GM21423 (cell line): Measurements from ENCODE around the gene SYT1.

Experiments
- ATAC-seq: cut with Tn5 transposase; IDR thresholded peaks from one replicate; pipeline ENCODE4 v1.9.1; 2021; ENCODE audit warnings: mild to moderate bottlenecking, moderate library complexity; ENCODE audit not compliant: unreplicated experiment

The SYT1 gene

GRCh38 chr12:79127271-79127751 lies 262.7 kb downstream of the SYT1 start:
- ATAC-seq, result peak; percentile 90

GRCh38 chr12:79128956-79129355 lies 264.4 kb downstream of the SYT1 start:
- ATAC-seq, result no peak

- ATAC-seq, result no peak
Observed at GRCh38 chr12:79138872-79139271, 274.3 kb downstream of the SYT1 start.

DNA sequence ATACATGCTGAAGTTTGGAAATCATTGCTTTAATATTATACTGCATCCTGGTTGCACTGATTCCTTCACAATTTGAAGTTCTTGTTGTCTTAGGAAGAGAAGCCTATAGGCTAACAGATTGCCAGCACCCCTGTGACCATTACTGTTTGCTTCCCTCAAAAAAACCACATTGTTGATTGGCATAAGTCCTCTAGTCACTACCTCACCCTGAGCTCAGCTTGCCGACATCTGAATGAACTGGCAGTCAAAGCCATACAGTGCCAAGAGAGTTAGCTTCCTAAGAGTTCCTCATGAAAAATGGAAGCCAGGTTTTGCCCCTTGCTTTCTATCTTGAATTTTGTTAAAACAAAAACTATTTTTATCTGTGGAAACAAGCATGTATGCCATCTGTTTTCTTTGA lies 276.1 kb downstream of the SYT1 start:
- no peak for ATAC-seq

DNA sequence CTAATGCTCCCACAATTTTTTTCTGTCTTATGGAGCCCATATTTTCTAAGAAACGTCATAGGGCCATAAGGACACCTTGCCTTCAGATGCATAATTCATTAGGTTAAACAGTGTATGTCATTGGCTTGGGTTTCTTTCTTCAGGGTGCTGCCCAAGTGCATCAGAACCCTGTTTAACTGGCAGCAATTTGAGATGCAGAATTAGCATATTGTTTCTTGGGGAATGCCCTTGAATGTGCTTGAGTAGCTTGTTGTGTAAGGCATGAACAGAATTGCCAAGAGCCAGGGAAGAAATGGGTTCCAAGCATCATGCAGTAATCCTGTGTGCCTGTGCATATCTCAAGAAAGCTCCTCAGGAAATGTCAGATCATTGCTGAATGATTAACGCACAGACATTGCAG lies 277.2 kb downstream of the SYT1 start:
- ATAC-seq, result no peak

DNA sequence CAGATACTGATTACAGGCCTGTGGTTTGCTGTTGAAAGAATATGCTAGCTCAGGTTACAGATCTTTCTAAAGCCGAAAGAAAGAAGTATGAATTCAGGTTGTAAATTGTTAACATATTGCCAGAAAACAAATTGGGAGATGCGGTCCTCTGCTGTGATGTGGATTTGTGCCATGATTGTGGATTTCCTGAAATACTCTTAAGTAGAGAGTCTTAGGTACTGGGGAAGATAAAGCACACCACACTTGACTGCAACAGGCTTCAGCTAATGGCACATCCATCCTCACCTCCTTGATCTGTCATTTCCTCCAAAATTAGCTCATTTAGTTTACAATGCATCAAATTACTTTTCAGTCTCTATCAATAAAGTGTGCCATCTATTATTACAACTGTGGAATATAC lies 279.2 kb downstream of the SYT1 start:
- no peak for ATAC-seq

- ATAC-seq, result no peak
Observed at GRCh38 chr12:79151956-79152355, 287.4 kb downstream of the SYT1 start.

DNA sequence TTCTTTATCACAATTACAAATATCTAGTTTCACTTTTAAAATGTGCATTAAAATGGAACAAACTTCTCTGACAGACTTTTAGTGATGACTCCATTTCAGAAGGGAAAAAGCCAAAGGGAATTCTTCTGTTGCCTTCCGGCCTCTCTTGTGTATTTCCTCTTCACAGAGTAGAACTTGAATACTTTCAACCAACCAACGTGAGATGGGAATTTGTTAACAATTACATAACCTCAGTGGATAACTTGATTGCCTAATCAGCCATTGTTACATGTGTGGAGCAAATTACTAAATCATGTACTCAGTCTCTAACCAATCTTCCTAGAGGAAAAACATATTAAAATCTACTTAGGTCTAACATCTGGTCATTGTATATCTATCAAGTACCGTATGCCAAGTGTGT lies 291.1 kb downstream of the SYT1 start:
- ATAC-seq, result no peak

DNA sequence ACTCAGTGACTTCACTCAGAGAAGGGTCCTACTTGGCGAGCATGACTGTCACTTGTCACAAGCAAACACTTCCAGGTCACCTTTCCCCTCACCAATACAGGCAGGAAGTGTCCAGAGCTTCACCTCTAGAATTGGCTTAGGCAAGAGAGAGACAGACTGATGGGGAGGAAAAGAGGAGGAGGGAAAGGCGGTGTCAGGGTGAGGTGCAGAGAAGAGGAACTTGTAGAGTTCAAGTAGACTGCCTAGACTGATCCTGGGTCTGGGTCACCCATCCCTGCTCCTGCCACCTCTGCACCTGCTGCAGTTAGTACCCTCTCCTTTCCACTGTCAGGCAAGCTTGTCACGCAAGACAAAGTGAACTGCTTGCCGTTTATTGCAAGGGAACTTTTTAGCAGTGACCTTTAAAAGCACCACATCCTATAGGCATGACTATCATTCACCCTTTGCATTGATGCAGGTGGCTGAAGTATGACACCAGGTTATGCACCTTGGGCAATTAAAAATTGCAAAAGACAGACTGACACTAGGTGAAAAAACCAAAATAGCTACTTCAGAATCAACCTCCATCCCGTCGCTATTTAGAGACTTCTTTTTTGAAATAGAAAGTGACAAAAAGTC lies 292.4 kb downstream of the SYT1 start:
- no peak for ATAC-seq

DNA sequence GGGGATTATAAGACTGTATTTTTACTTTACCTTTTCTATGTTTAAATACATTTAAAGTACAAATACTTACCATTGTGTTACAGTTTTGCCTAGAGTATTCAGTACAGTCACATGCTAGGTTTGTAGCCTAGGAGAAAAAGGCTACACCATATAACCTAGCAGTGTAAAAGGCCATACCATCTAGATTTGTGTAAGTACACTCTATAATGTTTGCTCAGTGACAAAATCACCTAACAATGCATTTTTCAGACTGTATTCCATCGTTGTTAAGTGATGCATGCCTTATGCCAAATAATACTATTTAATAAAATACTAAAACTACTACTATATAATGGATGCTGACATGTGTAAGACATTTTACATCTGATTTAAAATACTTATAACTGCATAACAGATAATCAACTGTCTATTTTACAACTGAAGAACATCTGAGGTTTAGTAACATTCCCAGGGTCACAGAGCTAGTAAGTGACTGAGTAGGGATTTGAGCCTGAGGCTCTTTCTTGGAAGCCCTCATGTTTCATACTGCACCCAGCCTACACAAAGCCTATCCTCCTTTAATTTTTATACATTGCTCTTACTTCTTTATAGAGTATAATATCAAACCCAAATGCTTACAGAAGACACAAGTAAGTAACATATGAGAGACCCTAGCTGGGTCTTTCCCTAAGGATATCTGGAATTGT lies 296.8 kb downstream of the SYT1 start:
- no peak for ATAC-seq

- no peak for ATAC-seq
Observed at GRCh38 chr12:79162147-79162772, 297.7 kb downstream of the SYT1 start.

DNA sequence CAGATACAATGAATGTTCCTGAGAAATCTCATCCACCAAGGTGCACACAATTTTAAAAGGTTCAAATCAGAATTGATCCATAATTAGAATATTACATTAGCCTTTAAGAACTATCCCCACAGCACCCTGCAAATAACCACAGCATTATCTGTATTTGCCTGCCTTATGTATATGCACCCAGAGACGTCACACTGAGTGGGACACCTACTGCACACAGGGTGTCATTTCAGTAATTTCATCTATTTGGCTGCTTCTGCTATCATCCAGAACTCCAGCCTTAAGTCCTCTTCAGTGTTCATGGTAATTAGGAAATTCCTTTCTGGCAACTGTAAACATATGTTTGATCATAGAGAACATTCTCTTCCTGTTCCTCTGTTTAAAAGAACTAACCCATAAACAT lies 298.4 kb downstream of the SYT1 start:
- no peak for ATAC-seq

DNA sequence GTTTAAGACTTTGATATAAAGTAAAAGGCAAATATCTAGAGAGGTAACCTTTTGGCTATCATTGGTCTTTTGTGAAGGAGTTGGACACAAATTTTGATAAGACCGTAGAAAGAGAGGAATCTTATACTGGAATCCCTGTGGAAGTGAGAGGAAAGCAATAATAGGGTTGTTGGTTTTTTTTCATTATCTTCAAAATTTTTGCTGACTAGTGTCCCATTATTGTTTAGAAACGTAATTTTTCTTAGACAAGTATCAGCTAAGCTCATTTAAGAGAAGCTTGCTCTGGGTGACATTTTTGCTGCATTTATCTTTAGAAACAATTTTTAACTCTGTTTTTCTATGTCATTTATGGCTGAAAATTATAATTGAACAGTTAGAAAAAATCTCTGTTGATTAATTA lies 300.3 kb downstream of the SYT1 start:
- ATAC-seq, result no peak

GRCh38 chr12:79168687-79169086 lies 304.1 kb downstream of the SYT1 start:
- ATAC-seq, result no peak

GRCh38 chr12:79174626-79175025 lies 310.1 kb downstream of the SYT1 start:
- peak; percentile 72 for ATAC-seq

DNA sequence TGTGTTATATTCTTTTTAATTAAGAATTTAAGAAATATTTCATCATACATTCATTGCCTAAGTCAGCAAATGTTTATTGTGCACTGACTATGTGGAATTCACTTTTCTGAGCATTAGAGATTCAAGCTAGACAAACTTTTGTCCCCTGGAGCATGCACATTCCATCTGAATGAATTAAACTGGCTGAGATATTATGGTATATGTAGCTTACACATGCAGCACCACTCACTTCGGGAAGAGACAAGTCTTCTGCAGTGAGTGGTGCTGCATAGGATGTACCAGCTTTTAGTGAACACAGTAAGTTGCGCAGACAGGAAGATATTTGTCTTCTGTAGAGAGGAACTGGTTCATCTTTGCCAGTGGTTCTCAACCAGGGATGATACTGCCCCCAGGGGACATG lies 318.4 kb downstream of the SYT1 start:
- no peak for ATAC-seq

GRCh38 chr12:79183926-79184325 lies 319.4 kb downstream of the SYT1 start:
- no peak for ATAC-seq

DNA sequence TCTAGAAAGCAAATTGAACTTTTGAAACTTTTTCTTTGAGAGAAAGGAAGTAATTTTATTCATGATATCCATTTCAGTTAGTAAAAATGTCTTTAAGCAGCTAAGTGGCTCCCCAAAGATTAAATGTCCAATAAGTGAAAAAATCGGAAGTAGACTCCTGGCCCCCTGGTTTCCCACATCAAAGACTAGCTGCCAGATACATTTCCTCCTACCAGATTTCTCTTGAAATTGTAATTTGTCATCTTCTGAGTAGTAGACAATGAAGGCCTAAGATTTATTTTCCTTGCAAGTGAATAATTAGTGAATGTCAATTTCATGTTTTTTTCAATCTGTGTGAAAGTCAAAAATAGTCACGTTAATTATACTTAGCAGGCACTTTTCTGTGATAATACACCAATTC lies 321.9 kb downstream of the SYT1 start:
- ATAC-seq, result no peak

- ATAC-seq, result no peak
Observed at GRCh38 chr12:79187032-79187431, 322.5 kb downstream of the SYT1 start.

GRCh38 chr12:79191391-79191790 lies 326.8 kb downstream of the SYT1 start:
- no peak for ATAC-seq

- no peak for ATAC-seq
Observed at GRCh38 chr12:79194595-79194994, 330.0 kb downstream of the SYT1 start.

DNA sequence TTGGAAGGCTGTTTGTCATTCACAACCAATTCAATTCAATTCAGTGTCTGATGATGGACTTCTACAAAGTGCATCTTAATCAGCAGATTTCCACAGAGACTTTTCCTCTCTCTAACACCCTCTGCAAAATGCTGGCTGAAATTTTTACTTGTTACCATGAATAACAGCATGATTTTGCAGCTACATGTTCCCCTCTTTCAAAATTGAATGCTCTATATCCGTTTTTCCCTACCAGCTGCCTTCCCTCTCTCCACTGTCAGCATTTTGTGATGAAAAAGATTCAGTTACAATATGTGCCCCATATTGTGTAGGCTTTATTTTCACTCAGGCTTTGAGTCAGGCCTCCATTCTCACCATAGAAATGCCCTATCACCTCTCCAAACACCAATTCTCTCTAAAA lies 334.6 kb downstream of the SYT1 start:
- no peak for ATAC-seq
